Liver (tissue), 3 donors: Measurements from ENCODE around the gene CHIC2.

Experiments
- CTCF ChIP-seq: fragments of 150-350 bp; IDR thresholded peaks from 2 replicates; pipeline ENCODE4 v1.5.1; 2017; ENCODE audit warnings: improper control_type of control experiment, low read depth, low read length; ENCODE audit not compliant: missing input control
- EGR1 ChIP-seq, 2 donors: IDR thresholded peaks; 2 replicates each; pipeline ENCODE4 v1.6.1; 2016 to 2018; ENCODE audit warnings: antibody characterized with exemption in 2 of 2, low read depth in 2 of 2
- FOXA1 ChIP-seq: IDR thresholded peaks from 2 replicates; pipeline ENCODE4 v1.6.1; 2016; ENCODE audit warnings: antibody characterized with exemption
- GABPA ChIP-seq, 2 donors: IDR thresholded peaks in 1 of 2; conservative IDR thresholded peaks in 1 of 2; 2 replicates each; pipeline ENCODE4 v1.6.1; 2016; ENCODE audit warnings: antibody characterized with exemption in 2 of 2, mild to moderate bottlenecking in 1 of 2, moderate library complexity in 1 of 2
- HNF4A ChIP-seq, 2 donors: conservative IDR thresholded peaks; 2 replicates each; pipeline ENCODE4 v1.6.1; 2016; ENCODE audit warnings: antibody characterized with exemption in 2 of 2, mild to moderate bottlenecking in 2 of 2
- HNF4G ChIP-seq: IDR thresholded peaks from 2 replicates; pipeline ENCODE4 v1.6.1; 2016; ENCODE audit warnings: antibody characterized with exemption
- MAX ChIP-seq: IDR thresholded peaks from 2 replicates; pipeline ENCODE4 v1.6.1; 2016; ENCODE audit warnings: antibody characterized with exemption
- RAD21 ChIP-seq, 2 donors: IDR thresholded peaks; 2 replicates each; pipeline ENCODE4 v1.6.1; 2016; ENCODE audit warnings: antibody characterized with exemption in 2 of 2, mild to moderate bottlenecking in 2 of 2
- REST ChIP-seq: IDR thresholded peaks from 2 replicates; pipeline ENCODE4 v1.6.1; 2016; ENCODE audit warnings: antibody characterized with exemption, mild to moderate bottlenecking
- SP1 ChIP-seq: IDR thresholded peaks from 2 replicates; pipeline ENCODE4 v1.6.1; 2018; ENCODE audit warnings: antibody characterized with exemption, mild to moderate bottlenecking
- TAF1 ChIP-seq: conservative IDR thresholded peaks from 2 replicates; pipeline ENCODE4 v1.6.1; 2016; ENCODE audit warnings: antibody characterized with exemption, mild to moderate bottlenecking
- TF ChIP-seq, protein P1 (sequence below): IDR thresholded peaks from 2 replicates; pipeline ENCODE4 v1.6.1; 2016; ENCODE audit warnings: antibody characterized with exemption
- donor health status: healthy.
- donor health status: healthy.

DNA sequence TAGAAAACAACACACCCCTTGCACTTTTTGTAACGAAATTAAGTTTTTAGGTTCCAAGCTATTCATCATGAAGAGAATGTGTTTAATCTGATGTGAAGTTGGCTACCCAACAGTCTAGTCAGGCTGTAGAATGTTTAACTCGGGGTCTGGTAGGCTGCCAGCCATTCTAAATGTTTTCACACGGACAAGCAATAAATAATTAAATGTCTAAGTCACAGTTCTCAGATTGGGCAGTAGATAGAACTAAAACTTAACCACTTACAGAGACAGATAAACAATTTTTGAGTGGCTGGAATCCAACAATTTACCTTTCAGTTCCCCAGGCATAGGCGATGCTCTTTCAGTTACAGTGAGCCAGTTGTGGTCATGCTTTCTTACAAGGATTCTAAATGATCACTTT, 66.5 kb downstream of the CHIC2 start:
- TF ChIP-seq SP1, result no peak
- TF ChIP-seq RAD21 (IDR thresholded peaks at IDR 0.05), result no peak
- TF ChIP-seq CTCF, result no peak
- no peak for TF ChIP-seq REST
- no peak for TF ChIP-seq HNF4A (conservative IDR thresholded peaks at IDR 0.05)
- TF ChIP-seq, protein P1, sequence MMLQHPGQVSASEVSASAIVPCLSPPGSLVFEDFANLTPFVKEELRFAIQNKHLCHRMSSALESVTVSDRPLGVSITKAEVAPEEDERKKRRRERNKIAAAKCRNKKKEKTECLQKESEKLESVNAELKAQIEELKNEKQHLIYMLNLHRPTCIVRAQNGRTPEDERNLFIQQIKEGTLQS, result no peak
- no peak for TF ChIP-seq FOXA1
- no peak for TF ChIP-seq EGR1 (IDR thresholded peaks at IDR 0.05; ENCODE audit: low read depth in 2 of 2)
- no peak for TF ChIP-seq GABPA (IDR thresholded peaks at IDR 0.05 in 1 of 2, conservative IDR thresholded peaks at IDR 0.05 in 1 of 2)
- TF ChIP-seq MAX, result no peak
- TF ChIP-seq HNF4G, result no peak
- TF ChIP-seq TAF1, result no peak
